IMR-90 (cell line): Measurements from ENCODE around the gene STK10.

Experiments
- BHLHE40 ChIP-seq: fragments of 150-350 bp; IDR thresholded peaks from 2 replicates; pipeline ENCODE4 v1.6.1; 2016; ENCODE audit warnings: mild to moderate bottlenecking, low read depth, low read length
- CTCF ChIP-seq: conservative IDR thresholded peaks from 2 replicates; pipeline ENCODE4 v1.5.1; 2012; ENCODE audit warnings: mild to moderate bottlenecking, low read depth, low read length, improper control_type of control experiment
- ELK1 ChIP-seq: fragments of 150-350 bp; IDR thresholded peaks from 2 replicates; pipeline ENCODE4 v1.6.1; 2016; ENCODE audit warnings: low read depth, mild to moderate bottlenecking, low read length, moderate library complexity, borderline replicate concordance
- MAFK ChIP-seq: IDR thresholded peaks from 2 replicates; pipeline ENCODE4 v1.6.1; 2012; ENCODE audit warnings: low read depth, low read length, improper control_type of control experiment
- MAZ ChIP-seq: IDR thresholded peaks from 2 replicates; pipeline ENCODE4 v1.6.1; 2012; ENCODE audit warnings: low read depth, mild to moderate bottlenecking, low read length, improper control_type of control experiment, moderate library complexity, borderline replicate concordance
- MXI1 ChIP-seq: IDR thresholded peaks from 2 replicates; pipeline ENCODE4 v1.6.1; 2012; ENCODE audit warnings: low read depth, mild to moderate bottlenecking, low read length, moderate library complexity, borderline replicate concordance
- POLR2A ChIP-seq: IDR thresholded peaks from 2 replicates; pipeline ENCODE4 v1.6.1; 2012; ENCODE audit warnings: mild to moderate bottlenecking, low read depth, low read length
- RAD21 ChIP-seq: IDR thresholded peaks from 2 replicates; pipeline ENCODE4 v1.6.1; 2012; ENCODE audit warnings: low read length, improper control_type of control experiment
- RCOR1 ChIP-seq: IDR thresholded peaks from 2 replicates; pipeline ENCODE4 v1.6.1; 2012; ENCODE audit warnings: mild to moderate bottlenecking, low read length, improper control_type of control experiment; ENCODE audit not compliant: insufficient replicate concordance

GRCh38 chr5:172077664-172078425, 110.2 kb downstream of the STK10 start:
- TF ChIP-seq CTCF (no peak), POLR2A (no peak), RCOR1 (no peak), MAFK (no peak), BHLHE40 (no peak), ELK1 (no peak), MXI1 (no peak), RAD21 (no peak), MAZ (no peak)
